ENCODE measurements around the gene HDAC4.

HDAC4 gene

DNA sequence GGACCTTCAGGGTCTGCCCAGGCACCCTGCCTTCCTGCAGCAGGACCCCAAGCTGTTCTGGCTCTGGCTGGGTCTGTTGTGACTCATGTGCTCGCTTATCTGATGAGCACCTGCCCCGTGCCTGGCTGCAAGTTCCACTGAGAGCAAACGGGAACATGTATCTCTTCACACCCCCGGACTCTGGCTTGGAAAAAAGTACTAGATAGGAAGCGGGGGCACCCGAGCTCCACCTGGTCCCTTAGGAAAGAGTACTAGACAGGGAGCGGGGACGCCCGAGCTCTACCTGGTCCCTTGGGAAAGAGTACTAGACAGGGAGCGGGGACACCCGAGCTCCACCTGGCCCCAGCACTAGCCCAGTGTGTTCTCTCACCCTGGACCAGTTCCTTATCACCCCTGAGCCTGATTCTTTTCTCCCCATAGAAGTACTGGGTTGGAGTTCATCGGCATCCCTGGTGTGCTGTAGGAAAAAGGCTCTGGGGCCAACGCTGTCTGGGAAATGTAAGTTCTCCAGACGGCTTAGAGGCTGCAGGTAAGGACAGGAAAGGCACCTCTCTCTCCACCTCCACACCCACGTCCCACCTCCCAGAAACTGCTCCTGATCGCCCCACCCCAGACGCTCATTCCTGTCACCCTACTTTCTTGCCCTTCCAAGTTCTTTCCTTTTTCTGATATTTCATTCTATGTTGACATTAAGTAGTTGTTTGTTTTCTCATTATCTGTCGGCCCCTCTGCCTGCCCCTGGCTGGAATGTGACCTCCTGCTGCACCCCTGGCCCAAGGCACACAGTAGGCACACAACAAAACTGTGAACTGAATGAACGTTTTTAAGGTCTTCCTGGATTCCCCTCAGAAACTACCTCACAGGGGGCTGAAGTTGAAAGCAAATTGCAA is 40.2 kb downstream of the HDAC4 start:
- TF ChIP-seq, protein P1, sequence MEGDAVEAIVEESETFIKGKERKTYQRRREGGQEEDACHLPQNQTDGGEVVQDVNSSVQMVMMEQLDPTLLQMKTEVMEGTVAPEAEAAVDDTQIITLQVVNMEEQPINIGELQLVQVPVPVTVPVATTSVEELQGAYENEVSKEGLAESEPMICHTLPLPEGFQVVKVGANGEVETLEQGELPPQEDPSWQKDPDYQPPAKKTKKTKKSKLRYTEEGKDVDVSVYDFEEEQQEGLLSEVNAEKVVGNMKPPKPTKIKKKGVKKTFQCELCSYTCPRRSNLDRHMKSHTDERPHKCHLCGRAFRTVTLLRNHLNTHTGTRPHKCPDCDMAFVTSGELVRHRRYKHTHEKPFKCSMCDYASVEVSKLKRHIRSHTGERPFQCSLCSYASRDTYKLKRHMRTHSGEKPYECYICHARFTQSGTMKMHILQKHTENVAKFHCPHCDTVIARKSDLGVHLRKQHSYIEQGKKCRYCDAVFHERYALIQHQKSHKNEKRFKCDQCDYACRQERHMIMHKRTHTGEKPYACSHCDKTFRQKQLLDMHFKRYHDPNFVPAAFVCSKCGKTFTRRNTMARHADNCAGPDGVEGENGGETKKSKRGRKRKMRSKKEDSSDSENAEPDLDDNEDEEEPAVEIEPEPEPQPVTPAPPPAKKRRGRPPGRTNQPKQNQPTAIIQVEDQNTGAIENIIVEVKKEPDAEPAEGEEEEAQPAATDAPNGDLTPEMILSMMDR (conservative IDR thresholded peaks at IDR 0.05; ENCODE audit: low read length), result no peak
- DNase-seq (ENCODE audit: low read depth), result no peak

DNA sequence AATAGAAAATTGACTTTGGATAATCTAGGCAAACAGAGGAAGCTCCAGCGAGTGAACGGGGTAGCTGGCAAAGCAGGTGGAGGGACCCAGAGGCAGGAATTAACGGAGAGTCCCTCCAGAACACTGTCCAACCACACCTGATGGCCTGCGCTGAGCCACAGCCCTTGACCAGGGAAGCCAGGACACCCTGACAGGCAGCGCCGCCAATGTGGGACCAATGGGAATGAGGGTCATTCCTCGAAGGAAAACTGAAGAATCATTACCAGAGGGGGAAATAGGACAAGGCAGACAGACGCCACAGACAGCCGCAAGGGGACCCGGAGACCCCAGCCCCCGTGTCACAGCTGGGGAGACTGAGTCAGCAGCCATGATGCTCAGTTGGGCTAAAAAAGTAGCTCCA is 40.8 kb downstream of the HDAC4 start:
- no peak for DNase-seq (ENCODE audit: low read depth)
- TF ChIP-seq, protein P1 (conservative IDR thresholded peaks at IDR 0.05; ENCODE audit: low read length), result no peak

More for the DNA sequence above, 40.2 kb downstream of the HDAC4 start:
- H3K4me3 ChIP-seq (ENCODE audit: low read length), result no peak overlapping the region

DNA sequence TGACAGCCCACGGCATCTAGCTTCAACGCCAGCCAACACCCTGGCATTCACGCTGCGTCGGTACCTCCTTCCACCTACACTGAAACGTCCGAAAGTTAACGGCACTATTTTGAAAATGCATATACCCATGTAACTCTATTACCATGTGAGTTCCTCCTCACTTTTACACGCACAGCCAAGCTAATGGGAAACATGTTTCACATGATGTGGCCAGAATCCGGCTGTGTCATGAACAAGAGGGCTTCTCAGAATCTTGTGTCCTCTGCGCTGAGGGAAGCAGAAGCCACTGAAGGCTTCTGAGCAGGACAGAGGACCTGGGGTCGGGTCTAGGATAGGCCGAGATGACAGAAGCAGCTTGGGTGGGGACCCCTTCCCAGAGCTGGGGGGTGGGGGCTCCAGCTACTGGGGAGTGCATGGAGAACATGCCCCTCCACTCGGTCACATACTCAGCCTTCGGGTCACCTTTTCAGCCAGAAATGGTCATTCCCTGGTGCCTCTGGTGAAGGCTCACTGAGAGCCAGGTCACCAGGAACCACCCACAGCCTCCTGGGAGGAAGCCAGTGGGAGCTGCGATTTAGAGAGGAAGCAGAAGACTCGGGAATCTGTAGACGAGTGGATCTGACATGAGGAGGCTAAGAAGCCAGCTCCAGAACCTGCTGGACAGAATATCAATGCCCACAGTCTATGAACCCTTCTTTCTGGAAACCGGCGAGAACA is 41.5 kb downstream of the HDAC4 start:
- no peak overlapping the region for H3K4me3 ChIP-seq (ENCODE audit: low read length)
- TF ChIP-seq, protein P1 (conservative IDR thresholded peaks at IDR 0.05; ENCODE audit: low read length), result no peak
- peak; percentile 65 for DNase-seq (ENCODE audit: low read depth)

More for the DNA sequence above, 40.8 kb downstream of the HDAC4 start:
- no peak overlapping the region for H3K4me3 ChIP-seq (ENCODE audit: low read length)

DNA sequence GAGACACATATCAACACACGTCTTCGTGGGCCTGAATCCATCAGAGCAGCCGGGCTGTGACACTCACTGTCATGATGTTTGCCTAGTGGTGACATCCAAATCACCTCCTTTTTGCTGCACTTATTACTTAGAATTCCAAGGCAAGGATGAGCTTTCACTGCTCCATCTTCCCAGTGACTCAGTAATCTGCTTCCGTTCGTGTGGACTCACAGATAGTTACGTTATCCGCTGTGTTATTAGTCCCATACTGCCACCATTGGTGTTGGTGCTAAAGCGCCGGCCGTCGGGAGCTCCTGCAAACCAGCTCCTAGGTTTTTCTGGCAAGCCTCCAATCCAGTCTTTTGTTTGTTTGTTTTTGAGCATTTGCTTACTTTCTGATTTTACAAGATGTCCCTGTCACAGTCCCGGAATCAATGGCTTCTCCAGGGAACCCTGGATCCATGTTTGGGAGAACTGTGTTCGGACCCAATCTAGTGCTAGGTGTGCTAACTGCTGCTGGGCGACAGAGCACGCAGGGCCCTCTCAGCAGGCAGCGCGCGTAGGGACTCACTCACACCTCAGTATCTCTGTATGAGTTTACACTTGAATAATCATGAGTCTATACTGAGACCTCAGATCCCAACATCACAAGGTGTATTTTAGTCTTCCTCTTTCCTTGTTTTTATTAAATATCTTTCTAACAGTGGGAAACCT is 42.6 kb downstream of the HDAC4 start:
- TF ChIP-seq, protein P1 (conservative IDR thresholded peaks at IDR 0.05; ENCODE audit: low read length), result peak; percentile 31; the same call in 1 of the 2 replicates
- DNase-seq (ENCODE audit: low read depth), result peak; percentile 71
- H3K4me3 ChIP-seq (ENCODE audit: low read length), result no peak overlapping the region

DNA sequence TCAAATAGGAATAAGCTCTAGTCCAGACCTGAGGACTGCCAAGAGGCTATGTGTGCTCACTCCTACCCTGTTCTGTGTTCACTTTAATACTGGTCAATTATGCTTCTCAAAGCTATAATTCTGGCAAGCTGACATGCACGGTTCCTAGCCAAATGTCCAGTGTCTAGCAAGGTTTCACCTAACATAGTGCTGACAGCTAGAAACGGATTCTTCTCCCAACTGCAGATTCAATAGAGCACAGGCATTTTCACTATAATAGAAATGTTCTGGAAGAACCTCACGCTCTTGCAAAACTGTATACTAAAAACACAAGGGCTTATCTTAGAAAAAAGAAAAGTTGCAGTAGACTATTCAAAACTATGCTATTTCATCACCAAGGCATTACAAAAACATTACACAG is 45.1 kb downstream of the HDAC4 start:
- TF ChIP-seq, protein P1 (conservative IDR thresholded peaks at IDR 0.05; ENCODE audit: low read length), result no peak
- no peak overlapping the region for H3K4me3 ChIP-seq (ENCODE audit: low read length)

DNA sequence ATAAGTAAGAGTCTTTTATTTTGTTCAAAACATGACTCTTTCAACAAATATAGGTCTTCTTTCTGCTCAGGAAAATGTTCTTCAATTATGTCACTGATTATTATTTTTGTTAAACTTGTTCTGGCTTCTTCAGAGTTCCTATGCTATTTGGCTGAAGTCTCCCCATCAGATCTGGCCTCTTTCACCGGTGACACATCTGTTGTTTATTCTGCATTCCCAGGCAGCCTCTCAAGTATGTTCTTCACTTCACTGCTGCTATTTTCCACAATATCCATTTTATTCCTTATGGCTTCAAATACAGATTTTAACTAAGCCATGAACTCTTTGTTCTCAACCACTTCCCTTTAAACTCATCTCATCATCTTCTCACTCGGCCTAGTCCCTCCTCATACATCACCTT is 45.7 kb downstream of the HDAC4 start:
- H3K4me3 ChIP-seq (ENCODE audit: low read length), result no peak overlapping the region
- TF ChIP-seq, protein P1 (conservative IDR thresholded peaks at IDR 0.05; ENCODE audit: low read length), result no peak

More for the DNA sequence above, 45.1 kb downstream of the HDAC4 start:
- DNase-seq (ENCODE audit: low read depth), result peak; percentile 15

More for the DNA sequence above, 45.7 kb downstream of the HDAC4 start:
- DNase-seq (ENCODE audit: low read depth), result peak; percentile 60
